HG02642 (cell line): ENCODE data around the gene FBXL13.
"Not testable (repeated sequence)": the region's sequence is repeated elsewhere in the genome, so short reads cannot be mapped to it uniquely, and the experiment has no call there.

Experiments used
- ATAC-seq: cut with Tn5 transposase; IDR thresholded peaks from one replicate; pipeline ENCODE4 v1.9.1; 2021; ENCODE audit warnings: mild to moderate bottlenecking; ENCODE audit not compliant: unreplicated experiment, poor library complexity

Gene FBXL13

GRCh38 chr7:102874166-102874829 is 200.3 kb downstream of the FBXL13 start:
- ATAC-seq: peak; percentile 97

- ATAC-seq: peak; percentile 26
Observed at GRCh38 chr7:102873470-102874165, 201.0 kb downstream of the FBXL13 start.

GRCh38 chr7:102872460-102872859 is 202.1 kb downstream of the FBXL13 start:
- no peak for ATAC-seq

- no peak for ATAC-seq
Observed at GRCh38 chr7:102869195-102869594, 205.4 kb downstream of the FBXL13 start.

GRCh38 chr7:102866535-102867215 is 207.9 kb downstream of the FBXL13 start:
- no peak for ATAC-seq

GRCh38 chr7:102864958-102865357 is 209.6 kb downstream of the FBXL13 start:
- no peak for ATAC-seq

- ATAC-seq: no peak
Observed at GRCh38 chr7:102860351-102860811, 214.2 kb downstream of the FBXL13 start.

GRCh38 chr7:102859799-102860125 is 214.8 kb downstream of the FBXL13 start:
- no peak for ATAC-seq

GRCh38 chr7:102859084-102859798 is 215.4 kb downstream of the FBXL13 start:
- ATAC-seq: no peak

- ATAC-seq: no peak
Observed at GRCh38 chr7:102856036-102856435, 218.6 kb downstream of the FBXL13 start.

GRCh38 chr7:102849538-102849937 is 225.1 kb downstream of the FBXL13 start:
- ATAC-seq: no peak

GRCh38 chr7:102849079-102849478 is 225.5 kb downstream of the FBXL13 start:
- no peak for ATAC-seq

GRCh38 chr7:102845346-102845745 is 229.2 kb downstream of the FBXL13 start:
- no peak for ATAC-seq

- ATAC-seq: peak; percentile 65
Observed at GRCh38 chr7:102843850-102844249, 230.7 kb downstream of the FBXL13 start.

GRCh38 chr7:102842284-102842683 is 232.3 kb downstream of the FBXL13 start:
- no peak for ATAC-seq

GRCh38 chr7:102841290-102841689 is 233.3 kb downstream of the FBXL13 start:
- no peak for ATAC-seq

- ATAC-seq: no peak
Observed at GRCh38 chr7:102840404-102840803, 234.2 kb downstream of the FBXL13 start.

- not testable (repeated sequence) for ATAC-seq
Observed at GRCh38 chr7:102838572-102839101, 236.0 kb downstream of the FBXL13 start.

GRCh38 chr7:102837802-102838201 is 236.8 kb downstream of the FBXL13 start:
- ATAC-seq: no peak

- ATAC-seq: no peak
Observed at GRCh38 chr7:102836977-102837376, 237.6 kb downstream of the FBXL13 start.
